ENCODE measurements around the gene DISC1.

DNA sequence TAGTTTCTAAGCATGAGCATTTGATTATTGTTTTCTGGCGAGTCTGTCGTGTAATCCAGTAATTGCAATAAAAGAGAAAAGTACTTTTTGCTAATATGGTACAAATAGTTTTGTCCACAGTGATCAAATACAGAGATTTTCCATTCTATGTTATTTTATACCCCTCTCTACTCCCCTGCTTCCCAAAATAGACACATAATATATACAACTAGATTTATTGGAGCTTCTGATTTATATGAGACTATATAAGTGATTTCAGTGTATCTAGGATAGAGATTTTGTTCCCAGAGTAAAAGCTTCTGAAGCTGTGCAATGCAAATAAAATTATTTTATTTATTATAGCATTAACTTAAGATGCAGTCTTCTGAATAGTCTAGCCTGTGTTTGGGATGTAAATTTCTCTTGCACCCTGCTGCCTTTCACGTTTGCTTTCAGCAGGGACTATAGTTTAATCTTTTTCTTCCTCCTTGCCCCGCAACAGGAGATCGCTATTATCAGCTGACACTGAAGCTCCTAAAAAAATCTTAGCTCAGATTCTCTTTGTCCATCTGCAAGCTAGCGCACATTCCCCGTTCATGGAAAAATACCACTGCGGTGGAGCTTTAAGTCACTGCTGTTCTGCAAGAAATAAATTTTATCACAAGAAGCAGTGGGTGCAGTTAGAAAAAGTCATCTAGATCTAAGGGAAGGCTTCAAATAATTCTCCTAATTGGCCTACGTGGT, 273.3 kb downstream of the DISC1 start:
- TF ChIP-seq, protein P1, sequence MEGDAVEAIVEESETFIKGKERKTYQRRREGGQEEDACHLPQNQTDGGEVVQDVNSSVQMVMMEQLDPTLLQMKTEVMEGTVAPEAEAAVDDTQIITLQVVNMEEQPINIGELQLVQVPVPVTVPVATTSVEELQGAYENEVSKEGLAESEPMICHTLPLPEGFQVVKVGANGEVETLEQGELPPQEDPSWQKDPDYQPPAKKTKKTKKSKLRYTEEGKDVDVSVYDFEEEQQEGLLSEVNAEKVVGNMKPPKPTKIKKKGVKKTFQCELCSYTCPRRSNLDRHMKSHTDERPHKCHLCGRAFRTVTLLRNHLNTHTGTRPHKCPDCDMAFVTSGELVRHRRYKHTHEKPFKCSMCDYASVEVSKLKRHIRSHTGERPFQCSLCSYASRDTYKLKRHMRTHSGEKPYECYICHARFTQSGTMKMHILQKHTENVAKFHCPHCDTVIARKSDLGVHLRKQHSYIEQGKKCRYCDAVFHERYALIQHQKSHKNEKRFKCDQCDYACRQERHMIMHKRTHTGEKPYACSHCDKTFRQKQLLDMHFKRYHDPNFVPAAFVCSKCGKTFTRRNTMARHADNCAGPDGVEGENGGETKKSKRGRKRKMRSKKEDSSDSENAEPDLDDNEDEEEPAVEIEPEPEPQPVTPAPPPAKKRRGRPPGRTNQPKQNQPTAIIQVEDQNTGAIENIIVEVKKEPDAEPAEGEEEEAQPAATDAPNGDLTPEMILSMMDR (conservative IDR thresholded peaks at IDR 0.05; ENCODE audit: low read depth, low read length) = no peak
- no peak for TF ChIP-seq EZH2 (IDR thresholded peaks at IDR 0.05; ENCODE audit: borderline replicate concordance, low read depth, low read length, poor library complexity, severe bottlenecking)
